ENCODE data around the gene SLC39A2.

DNA sequence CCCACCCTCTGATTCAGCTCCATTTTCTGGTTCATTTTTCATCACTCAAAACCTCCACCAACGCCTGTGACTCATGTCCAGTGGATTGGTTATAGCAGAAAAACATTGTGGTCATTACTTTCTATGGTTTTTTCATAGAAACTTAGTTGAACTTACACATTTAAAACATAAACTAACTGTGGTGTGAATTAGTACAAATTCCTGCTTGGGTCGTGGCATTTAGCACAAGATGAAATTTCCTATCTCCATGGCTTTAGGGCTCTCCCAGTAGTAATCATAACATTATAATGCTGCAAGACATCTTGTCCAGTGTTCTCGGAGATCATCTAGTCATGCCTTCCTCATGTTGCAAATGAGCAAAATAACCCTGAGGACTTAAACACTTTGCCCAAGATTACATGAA is 50.2 kb downstream of the SLC39A2 start:
- TF ChIP-seq, protein P1, sequence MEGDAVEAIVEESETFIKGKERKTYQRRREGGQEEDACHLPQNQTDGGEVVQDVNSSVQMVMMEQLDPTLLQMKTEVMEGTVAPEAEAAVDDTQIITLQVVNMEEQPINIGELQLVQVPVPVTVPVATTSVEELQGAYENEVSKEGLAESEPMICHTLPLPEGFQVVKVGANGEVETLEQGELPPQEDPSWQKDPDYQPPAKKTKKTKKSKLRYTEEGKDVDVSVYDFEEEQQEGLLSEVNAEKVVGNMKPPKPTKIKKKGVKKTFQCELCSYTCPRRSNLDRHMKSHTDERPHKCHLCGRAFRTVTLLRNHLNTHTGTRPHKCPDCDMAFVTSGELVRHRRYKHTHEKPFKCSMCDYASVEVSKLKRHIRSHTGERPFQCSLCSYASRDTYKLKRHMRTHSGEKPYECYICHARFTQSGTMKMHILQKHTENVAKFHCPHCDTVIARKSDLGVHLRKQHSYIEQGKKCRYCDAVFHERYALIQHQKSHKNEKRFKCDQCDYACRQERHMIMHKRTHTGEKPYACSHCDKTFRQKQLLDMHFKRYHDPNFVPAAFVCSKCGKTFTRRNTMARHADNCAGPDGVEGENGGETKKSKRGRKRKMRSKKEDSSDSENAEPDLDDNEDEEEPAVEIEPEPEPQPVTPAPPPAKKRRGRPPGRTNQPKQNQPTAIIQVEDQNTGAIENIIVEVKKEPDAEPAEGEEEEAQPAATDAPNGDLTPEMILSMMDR (IDR thresholded peaks at IDR 0.05; ENCODE audit: insufficient read depth, low read length, poor library complexity, severe bottlenecking), result no peak
- TF ChIP-seq EZH2phosphoT487 (conservative IDR thresholded peaks at IDR 0.05; ENCODE audit: low read length), result no peak
